HCT116 (cell line): Measurements from ENCODE around the gene RWDD1. TPM values are rescaled to one million over a fixed set of nuclear protein-coding genes. Genes with fewer than 3 reads are reported as not detected.

Experiments used
- ATAC-seq: fragments of 200-7000 bp; cut with Tn5 transposase; 2 replicates; pipeline ENCODE4 v1.9.1; 2020; ENCODE audit warnings: mild to moderate bottlenecking, moderate library complexity
- BruUV-seq: library from RNA; stranded (reverse); fragments of 400-500 nt; replicated peaks from 2 replicates; lab custom pipeline; 2021; lab: Mats Ljungman, UMichigan
- CTCF ChIA-PET: fragments of 300-600 bp; sonication (Branson Sonifier 250); formaldehyde crosslinking; loops from one replicate; lab custom pipeline; 2021; ENCODE audit warnings: antibody characterized with exemption; lab: Charles Lee
- POLR2A ChIA-PET: fragments of 300-600, 350-600 bp; sonication (Branson Sonifier 250); formaldehyde crosslinking; loops from one replicate; lab custom pipeline; 2021; ENCODE audit warnings: antibody characterized with exemption; lab: Charles Lee
- RAD21 ChIA-PET, 2 experiments: fragments of 300-600 bp; sonication (Branson Sonifier 250); formaldehyde crosslinking; loops; one replicate each; lab custom pipeline; 2023; ENCODE audit warnings: low total read pairs in 2 of 2; ENCODE audit not compliant: uncharacterized antibody in 2 of 2, unreplicated experiment in 2 of 2, low non-redundant PET in 1 of 2; lab: Charles Lee
- DNase-seq: peaks from one replicate; pipeline ENCODE4 v3.0.0-alpha.2; 2010; ENCODE audit warnings: low read depth, low spot score
- H2AFZ ChIP-seq: fragments of 200-600 bp; shearing (Covaris generic), sonication (generic); 2 replicates; pipeline ENCODE4 v1.6.1; 2017; ENCODE audit warnings: low read depth, mixed run types, mixed read lengths, antibody characterized with exemption, low read length; ENCODE audit not compliant: poor library complexity, severe bottlenecking
- H3K27ac ChIP-seq: 2 replicates; pipeline ENCODE4 v1.5.1; 2012; ENCODE audit warnings: low read depth, low read length
- H3K27me3 ChIP-seq: fragments of 200-600 bp; sonication (generic); 2 replicates; pipeline ENCODE4 v1.6.1; 2016; ENCODE audit warnings: mixed run types, low read length, mixed read lengths; ENCODE audit not compliant: insufficient read depth
- H3K36me3 ChIP-seq, 2 experiments: fragments of 200-500 bp in 1 of 2; fragments of 200-600 bp in 1 of 2; sonication (Bioruptor generic) in 1 of 2; sonication (generic) in 1 of 2; 2 replicates each; pipeline versions ENCODE4 v1.5.1 to v1.6.1; 2014 to 2016; ENCODE audit warnings: low read length in 2 of 2, inconsistent platforms in 1 of 2, mixed read lengths in 1 of 2, mixed run types in 1 of 2; ENCODE audit not compliant: insufficient read depth in 2 of 2, control insufficient read depth in 1 of 2
- H3K4me1 ChIP-seq, 2 experiments: fragments of 200-600 bp in 1 of 2; sonication (generic) in 1 of 2; 2 replicates each; pipeline versions ENCODE4 v1.5.1 to v1.6.1; 2012 to 2017; ENCODE audit warnings: low read length in 2 of 2, inconsistent platforms in 1 of 2, mild to moderate bottlenecking in 1 of 2, mixed read lengths in 1 of 2, mixed run types in 1 of 2, moderate library complexity in 1 of 2; ENCODE audit not compliant: insufficient read depth in 2 of 2, control insufficient read depth in 1 of 2
- H3K4me2 ChIP-seq: fragments of 200-600 bp; sonication (generic); 2 replicates; pipeline ENCODE4 v1.6.1; 2017; ENCODE audit warnings: mixed run types, low read length, mixed read lengths
- H3K4me3 ChIP-seq, 2 experiments: fragments of 200-600 bp in 1 of 2; sonication (generic) in 1 of 2; replicated peaks in 1 of 2; 2 replicates each; pipeline ENCODE4 v1.5.1; 2011 to 2016; ENCODE audit warnings: low read length in 2 of 2, control low read depth in 1 of 2, low read depth in 1 of 2, mild to moderate bottlenecking in 1 of 2, mixed read lengths in 1 of 2, mixed run types in 1 of 2
- H3K79me2 ChIP-seq: fragments of 200-600 bp; sonication (generic); 2 replicates; pipeline ENCODE4 v1.6.1; 2017; ENCODE audit warnings: mild to moderate bottlenecking, mixed run types, low read length, moderate library complexity, mixed read lengths; ENCODE audit not compliant: insufficient read depth
- H3K9ac ChIP-seq: fragments of 200-600 bp; sonication (generic); 2 replicates; pipeline ENCODE4 v1.6.1; 2016; ENCODE audit warnings: low read length, mixed read lengths
- H3K9me2 ChIP-seq: fragments of 200-600 bp; sonication (generic), shearing (Covaris generic); 2 replicates; pipeline ENCODE4 v1.6.1; 2017; ENCODE audit warnings: mixed run types, mild to moderate bottlenecking, moderate library complexity; ENCODE audit not compliant: insufficient read depth
- H3K9me3 ChIP-seq, 2 experiments: fragments of 200-500 bp in 1 of 2; fragments of 200-600 bp in 1 of 2; sonication (Bioruptor generic) in 1 of 2; sonication (generic) in 1 of 2; 2 replicates each; pipeline ENCODE4 v1.6.1; 2014 to 2017; ENCODE audit warnings: low read length in 2 of 2, mixed read lengths in 2 of 2, inconsistent platforms in 1 of 2, low read depth in 1 of 2, mild to moderate bottlenecking in 1 of 2, mixed run types in 1 of 2, moderate library complexity in 1 of 2; ENCODE audit not compliant: control insufficient read depth in 1 of 2, insufficient read depth in 1 of 2
- H4K20me1 ChIP-seq: fragments of 200-600 bp; sonication (generic), shearing (Covaris generic); 2 replicates; pipeline ENCODE4 v1.6.1; 2017; ENCODE audit warnings: mixed run types, mild to moderate bottlenecking, moderate library complexity; ENCODE audit not compliant: insufficient read depth
- CEBPB ChIP-seq: IDR thresholded peaks from 2 replicates; pipeline ENCODE4 v1.6.1; 2012; ENCODE audit warnings: low read depth
- ELF1 ChIP-seq: IDR thresholded peaks from 2 replicates; pipeline ENCODE4 v1.6.1; 2012; ENCODE audit warnings: low read depth, borderline replicate concordance
- EZH2 ChIP-seq: fragments of 200-600 bp; sonication (generic); IDR thresholded peaks from 2 replicates; pipeline ENCODE4 v1.6.1; 2017; ENCODE audit warnings: antibody characterized with exemption, mixed run types
- FOSL1 ChIP-seq: IDR thresholded peaks from 2 replicates; pipeline ENCODE4 v1.6.1; 2012; ENCODE audit warnings: low read depth
- JUND ChIP-seq: IDR thresholded peaks from 2 replicates; pipeline ENCODE4 v1.6.1; 2012
- POLR2AphosphoS5 ChIP-seq: IDR thresholded peaks from 2 replicates; pipeline ENCODE4 v1.6.1; 2011; ENCODE audit warnings: mild to moderate bottlenecking, low read depth, low read length, moderate library complexity
- SP1 ChIP-seq: IDR thresholded peaks from 2 replicates; pipeline ENCODE4 v1.6.1; 2012; ENCODE audit warnings: low read depth
- TCF7L2 ChIP-seq: IDR thresholded peaks from 2 replicates; pipeline ENCODE4 v1.7.0; 2011; ENCODE audit warnings: borderline replicate concordance, inconsistent platforms; ENCODE audit not compliant: insufficient read depth, insufficient read length; ENCODE audit errors: extremely low read depth
- YY1 ChIP-seq: IDR thresholded peaks from 2 replicates; pipeline ENCODE4 v1.6.1; 2011; ENCODE audit warnings: low read length, low read depth, moderate library complexity, mild to moderate bottlenecking; ENCODE audit not compliant: insufficient replicate concordance; ENCODE audit errors: extremely low read depth
- intact Hi-C: fragments of 100-400 bp; cut with micrococcal nuclease; formaldehyde crosslinking; loops from 2 replicates; pipeline ENCODE4 v1.10.0; 2022
- total RNA-seq: library from RNA; stranded (reverse); gene quantifications from one replicate; pipeline ENCODE4 v1.2.1, GENCODE V29; 2021; ENCODE audit not compliant: unreplicated experiment
- TF ChIP-seq, protein P1 (sequence below): IDR thresholded peaks from 2 replicates; pipeline ENCODE4 v1.6.1; 2012
- TF ChIP-seq, protein P2 (sequence below): IDR thresholded peaks from 2 replicates; pipeline ENCODE4 v1.6.1; 2011; ENCODE audit warnings: mild to moderate bottlenecking, low read length, moderate library complexity; ENCODE audit not compliant: insufficient replicate concordance; ENCODE audit errors: extremely low read depth

RWDD1 gene
- total RNA-seq, 1 experiment from 2014 or later: 24.4 TPM

DNA sequence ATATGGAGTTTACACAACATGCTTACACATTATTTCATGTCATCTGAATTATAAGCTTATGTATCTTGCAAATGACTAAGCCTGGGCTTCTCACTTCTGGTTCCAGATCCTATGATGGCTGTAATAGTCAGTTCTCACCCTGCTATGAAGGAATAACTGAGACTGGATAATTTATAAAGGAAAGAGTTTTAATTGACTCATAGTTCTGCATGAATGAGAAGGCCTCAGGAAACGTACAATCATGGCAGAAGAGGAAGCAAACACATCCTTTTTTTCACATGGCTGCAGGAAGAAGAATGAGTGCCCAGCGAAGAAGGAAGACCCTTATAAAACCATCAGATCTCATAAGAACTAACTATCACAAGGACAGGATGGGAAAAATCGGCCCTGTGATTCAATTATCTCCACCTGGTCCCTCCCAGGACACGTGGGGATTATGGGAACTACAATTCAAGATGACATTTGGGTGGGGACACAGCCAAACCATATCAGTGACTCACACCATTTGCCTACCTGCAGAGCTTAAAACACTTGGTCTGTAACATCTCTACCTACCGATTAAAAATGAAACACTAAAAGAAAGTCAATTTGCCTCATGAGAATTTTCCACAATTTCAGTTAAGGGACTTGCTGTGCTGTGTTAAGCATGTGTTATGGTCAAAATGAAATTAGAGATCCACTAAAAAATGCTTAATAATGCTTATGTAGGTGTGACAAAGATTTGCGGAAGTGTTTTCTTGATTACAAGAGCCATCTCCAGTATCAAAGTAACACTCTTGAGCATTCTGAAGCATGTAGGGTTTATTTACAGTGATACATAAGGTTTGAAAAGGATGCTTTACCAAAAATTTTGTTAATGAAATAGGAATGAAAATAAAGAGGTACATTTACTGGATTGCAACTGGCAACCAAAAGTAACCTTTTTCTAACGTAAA, 2.2 kb upstream of the RWDD1 start:
- Histone ChIP-seq H3K4me3 (peak overlapping the region in 1 of 2 experiments; percentile 90; a peak in 2 of 4 replicates), H3K9me3 (no peaks in the 10 kb centered on the region), H3K4me2 (peak overlapping the region; percentile 69), H2AFZ (no peak overlapping the region), H3K27ac (no peak overlapping the region), H3K36me3 (no peaks in the 10 kb centered on the region), H3K4me1 (peaks cover 18 to 25% of the 10 kb centered on the region in 2 experiments), H3K9me2 (no peaks in the 10 kb centered on the region), H3K79me2 (peaks cover 36% of the 10 kb centered on the region), H3K9ac (no peak overlapping the region), H3K27me3 (no peaks in the 10 kb centered on the region), H4K20me1 (no peaks in the 10 kb centered on the region)
- CTCF ChIA-PET: interaction anchor here (1.6 to 1.8 kb wide), 2 partner anchors 8 to 300 kb away, joined by 6 read pairs; no protein-coding TSS in a partner anchor
- TF ChIP-seq, protein P1, sequence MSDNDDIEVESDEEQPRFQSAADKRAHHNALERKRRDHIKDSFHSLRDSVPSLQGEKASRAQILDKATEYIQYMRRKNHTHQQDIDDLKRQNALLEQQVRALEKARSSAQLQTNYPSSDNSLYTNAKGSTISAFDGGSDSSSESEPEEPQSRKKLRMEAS: peak; percentile 36; the same call in 1 of the 2 replicates
- TF ChIP-seq JUND: no peak
- TF ChIP-seq SP1: 0 out of 2 replicates have a peak, but pooled peaks have one; percentile 15
- POLR2A ChIA-PET: no interaction called here
- RAD21 ChIA-PET: no interaction called here
- ATAC-seq (no peak), DNase-seq (no peak)
- no TSS peak for BruUV-seq
- intact Hi-C loops: no loop called here

DNA sequence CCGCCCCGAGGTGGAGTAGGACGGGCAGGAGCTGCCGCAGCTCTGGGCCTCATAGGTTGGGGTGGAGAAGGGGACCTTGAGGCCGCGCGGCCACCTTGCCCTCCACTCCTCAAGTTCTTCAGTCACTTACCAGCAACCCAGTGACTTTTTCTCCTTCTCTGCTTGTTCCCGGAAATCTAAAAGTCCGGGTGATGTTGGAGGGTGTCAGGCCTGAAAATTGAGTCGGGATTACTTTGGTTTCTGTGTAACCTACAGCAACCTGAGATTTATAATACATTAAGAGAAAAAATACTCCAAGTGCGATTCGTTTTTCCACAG, 338 bp downstream of the RWDD1 start:
- no peaks in the 10 kb centered on the region for H4K20me1 ChIP-seq
- peaks cover 61% of the 10 kb centered on the region for H3K79me2 ChIP-seq
- no peaks in the 10 kb centered on the region for H3K36me3 ChIP-seq
- H3K27ac ChIP-seq: peak overlapping the region; percentile 81
- peak overlapping the region; percentile 86 for H3K9ac ChIP-seq
- no peak overlapping the region for H2AFZ ChIP-seq
- peak overlapping the region; percentile 69 for H3K4me2 ChIP-seq
- peak overlapping the region; percentile 89 to 90 for H3K4me3 ChIP-seq
- no peaks in the 10 kb centered on the region for H3K9me2 ChIP-seq
- peaks cover 18 to 25% of the 10 kb centered on the region in 2 experiments for H3K4me1 ChIP-seq
- H3K9me3 ChIP-seq: no peaks in the 10 kb centered on the region
- no peak for DNase-seq
- intact Hi-C loops: no loop called here
- BruUV-seq: TSS peak; percentile 43
- CTCF ChIA-PET: interaction anchor here (1.2 to 2.3 kb wide), 4 partner anchors 11 to 354 kb away, joined by 3 to 7 read pairs (median 6); no protein-coding TSS in a partner anchor
- TF ChIP-seq CEBPB (no peak), POLR2AphosphoS5 (no peak), YY1 (no peak), JUND (no peak), EZH2 (no peak), FOSL1 (no peak), ELF1 (no peak), TCF7L2 (no peak)
- TF ChIP-seq, protein P2, sequence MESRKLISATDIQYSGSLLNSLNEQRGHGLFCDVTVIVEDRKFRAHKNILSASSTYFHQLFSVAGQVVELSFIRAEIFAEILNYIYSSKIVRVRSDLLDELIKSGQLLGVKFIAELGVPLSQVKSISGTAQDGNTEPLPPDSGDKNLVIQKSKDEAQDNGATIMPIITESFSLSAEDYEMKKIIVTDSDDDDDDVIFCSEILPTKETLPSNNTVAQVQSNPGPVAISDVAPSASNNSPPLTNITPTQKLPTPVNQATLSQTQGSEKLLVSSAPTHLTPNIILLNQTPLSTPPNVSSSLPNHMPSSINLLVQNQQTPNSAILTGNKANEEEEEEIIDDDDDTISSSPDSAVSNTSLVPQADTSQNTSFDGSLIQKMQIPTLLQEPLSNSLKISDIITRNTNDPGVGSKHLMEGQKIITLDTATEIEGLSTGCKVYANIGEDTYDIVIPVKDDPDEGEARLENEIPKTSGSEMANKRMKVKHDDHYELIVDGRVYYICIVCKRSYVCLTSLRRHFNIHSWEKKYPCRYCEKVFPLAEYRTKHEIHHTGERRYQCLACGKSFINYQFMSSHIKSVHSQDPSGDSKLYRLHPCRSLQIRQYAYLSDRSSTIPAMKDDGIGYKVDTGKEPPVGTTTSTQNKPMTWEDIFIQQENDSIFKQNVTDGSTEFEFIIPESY: no peak
- TF ChIP-seq, all 23 proteins: peak for 0
- no peak for ATAC-seq
- H3K27me3 ChIP-seq: no peaks in the 10 kb centered on the region
- POLR2A ChIA-PET: interaction anchor here (0.8 to 1.0 kb wide), 3 partner anchors 10 to 292 kb away, joined by 3 to 4 read pairs (median 4); partner anchors contain the start of gene TSPYL1
- RAD21 ChIA-PET: no interaction called here
